H9 (cell line): ENCODE measurements around the gene GTF3C1. TPM values are rescaled to one million over a fixed set of nuclear protein-coding genes. Genes with fewer than 3 reads are reported as not detected.

Experiments
- DNase-seq: peaks from one replicate; pipeline ENCODE4 v3.0.0-alpha.2; 2017
- H2AFZ ChIP-seq: one replicate; pipeline ENCODE4 v1.6.1; 2013; ENCODE audit warnings: mild to moderate bottlenecking, low read length, control low read depth, moderate library complexity
- H2AK5ac ChIP-seq: 2 replicates; pipeline ENCODE4 v1.6.1; 2013; ENCODE audit warnings: low read length, control low read depth, mixed read lengths; ENCODE audit not compliant: insufficient read length
- H2BK120ac ChIP-seq: one replicate; pipeline ENCODE4 v1.6.1; 2013; ENCODE audit warnings: low read depth, mild to moderate bottlenecking, low read length, control low read depth, inconsistent platforms; ENCODE audit not compliant: poor library complexity, severe bottlenecking
- H2BK12ac ChIP-seq: 2 replicates; pipeline ENCODE4 v1.6.1; 2013; ENCODE audit warnings: low read length, control low read depth, mixed read lengths, low read depth; ENCODE audit not compliant: insufficient read length
- H2BK15ac ChIP-seq: 2 replicates; pipeline ENCODE4 v1.6.1; 2013; ENCODE audit warnings: low read depth, low read length, control low read depth
- H2BK20ac ChIP-seq: one replicate; pipeline ENCODE4 v1.6.1; 2013; ENCODE audit warnings: low read depth, mild to moderate bottlenecking, low read length, control low read depth, inconsistent platforms; ENCODE audit not compliant: poor library complexity, severe bottlenecking
- H2BK5ac ChIP-seq: 2 replicates; pipeline ENCODE4 v1.6.1; 2013; ENCODE audit warnings: low read length, control low read depth, mixed read lengths; ENCODE audit not compliant: insufficient read length
- H3K14ac ChIP-seq: 2 replicates; pipeline ENCODE4 v1.6.1; 2013; ENCODE audit warnings: low read length, control low read depth; ENCODE audit not compliant: insufficient read depth
- H3K18ac ChIP-seq: 2 replicates; pipeline ENCODE4 v1.6.1; 2013; ENCODE audit warnings: low read depth, mild to moderate bottlenecking, mixed read lengths, low read length, control low read depth; ENCODE audit not compliant: insufficient read length
- H3K23ac ChIP-seq: 2 replicates; pipeline ENCODE4 v1.6.1; 2013; ENCODE audit warnings: low read length, control low read depth, mixed read lengths, low read depth; ENCODE audit not compliant: insufficient read length
- H3K23me2 ChIP-seq: 2 replicates; pipeline ENCODE4 v1.6.1; 2013; ENCODE audit warnings: low read depth, mild to moderate bottlenecking, mixed read lengths, low read length, control low read depth; ENCODE audit not compliant: insufficient read length, poor library complexity, severe bottlenecking
- H3K27ac ChIP-seq: 2 replicates; pipeline ENCODE4 v1.5.1; 2013; ENCODE audit warnings: low read length, control low read depth, mixed read lengths, low read depth; ENCODE audit not compliant: insufficient read length
- H3K27me3 ChIP-seq: 2 replicates; pipeline ENCODE4 v1.6.1; 2013; ENCODE audit warnings: low read length, control low read depth, inconsistent platforms; ENCODE audit not compliant: insufficient read depth
- H3K4ac ChIP-seq: 2 replicates; pipeline ENCODE4 v1.6.1; 2013; ENCODE audit warnings: low read depth, mild to moderate bottlenecking, control low read depth, inconsistent platforms, low read length, moderate library complexity
- H3K4me1 ChIP-seq: 2 replicates; pipeline ENCODE4 v1.6.1; 2013; ENCODE audit warnings: low read length, control low read depth, inconsistent platforms; ENCODE audit not compliant: insufficient read depth
- H3K4me2 ChIP-seq: 2 replicates; pipeline ENCODE4 v1.6.1; 2013; ENCODE audit warnings: low read length, control low read depth, mixed read lengths; ENCODE audit not compliant: insufficient read length, insufficient read depth
- H3K56ac ChIP-seq: 2 replicates; pipeline ENCODE4 v1.6.1; 2013; ENCODE audit warnings: low read depth, mild to moderate bottlenecking, mixed read lengths, low read length, control low read depth; ENCODE audit not compliant: insufficient read length
- H3K79me1 ChIP-seq: 2 replicates; pipeline ENCODE4 v1.6.1; 2013; ENCODE audit warnings: low read depth, mild to moderate bottlenecking, moderate library complexity, low read length, control low read depth, inconsistent platforms; ENCODE audit not compliant: insufficient read depth, poor library complexity, severe bottlenecking
- H3K79me2 ChIP-seq: 2 replicates; pipeline ENCODE4 v1.6.1; 2013; ENCODE audit warnings: low read length, control low read depth, inconsistent platforms; ENCODE audit not compliant: insufficient read depth
- H3K9ac ChIP-seq: 2 replicates; pipeline ENCODE4 v1.6.1; 2013; ENCODE audit warnings: low read length, control low read depth, mixed read lengths; ENCODE audit not compliant: insufficient read length; ENCODE audit errors: extremely low read depth
- H3K9me3 ChIP-seq: one replicate; pipeline ENCODE4 v1.6.1; 2013; ENCODE audit warnings: low read depth, low read length, inconsistent platforms; ENCODE audit not compliant: control insufficient read depth
- H3T11ph ChIP-seq: one replicate; pipeline ENCODE4 v1.6.1; 2013; ENCODE audit warnings: mild to moderate bottlenecking, low read length, control low read depth, inconsistent platforms
- H4K20me1 ChIP-seq: one replicate; pipeline ENCODE4 v1.6.1; 2013; ENCODE audit not compliant: control insufficient read depth, insufficient read length, insufficient read depth
- H4K5ac ChIP-seq: 2 replicates; pipeline ENCODE4 v1.6.1; 2013; ENCODE audit warnings: low read depth, mild to moderate bottlenecking, mixed read lengths, low read length, control low read depth; ENCODE audit not compliant: insufficient read length
- H4K8ac ChIP-seq: replicated peaks from 2 replicates; pipeline ENCODE4 v1.6.1; 2013; ENCODE audit warnings: low read length, control low read depth, mixed read lengths, low read depth; ENCODE audit not compliant: insufficient read length
- H4K91ac ChIP-seq: 2 replicates; pipeline ENCODE4 v1.6.1; 2013; ENCODE audit warnings: low read depth, mild to moderate bottlenecking, moderate library complexity, mixed read lengths, low read length, control low read depth; ENCODE audit not compliant: insufficient read length
- H3K27ac Mint-ChIP-seq, 3 experiments: 2 replicates in 2 of 3; 3 replicates in 1 of 3; pipeline ENCODE4 v1.8.0; 2020 to 2021; ENCODE audit warnings: mixed read lengths in 3 of 3, mild to moderate bottlenecking in 1 of 3, moderate library complexity in 1 of 3
- H3K27me3 Mint-ChIP-seq: 2 replicates; pipeline ENCODE4 v1.8.0; 2021; ENCODE audit warnings: low read depth, mild to moderate bottlenecking, moderate library complexity, mixed read lengths
- H3K36me3 Mint-ChIP-seq, 3 experiments: 2 replicates in 2 of 3; 3 replicates in 1 of 3; pipeline ENCODE4 v1.8.0; 2020 to 2021; ENCODE audit warnings: low read depth in 3 of 3, mixed read lengths in 3 of 3; ENCODE audit not compliant: insufficient read depth in 1 of 3
- H3K4me1 Mint-ChIP-seq, 2 experiments: 2 replicates each; pipeline ENCODE4 v1.8.0; 2020; ENCODE audit warnings: mixed read lengths in 2 of 2
- H3K4me3 Mint-ChIP-seq, 2 experiments: 2 replicates in 1 of 2; 3 replicates in 1 of 2; pipeline ENCODE4 v1.8.0; 2020 to 2021; ENCODE audit warnings: mild to moderate bottlenecking in 2 of 2, mixed read lengths in 2 of 2, moderate library complexity in 1 of 2
- H3K9me3 Mint-ChIP-seq, 2 experiments: 2 replicates in 1 of 2; 3 replicates in 1 of 2; pipeline ENCODE4 v1.8.0; 2020; ENCODE audit warnings: mild to moderate bottlenecking in 2 of 2, mixed read lengths in 2 of 2, moderate library complexity in 1 of 2
- CTCF ChIP-seq: fragments of 200-600 bp; sonication (generic); conservative IDR thresholded peaks from 3 replicates; pipeline ENCODE4 v1.8.0; 2021; ENCODE audit warnings: antibody characterized with exemption, mild to moderate bottlenecking
- WGBS: extraction: QIAGEN DNeasy Blood & Tissue Kit; methylation state at CpG from one replicate; pipeline ENCODE4 v1.1.7; 2013; ENCODE audit warnings: missing lambda C conversion rate, low lambda C conversion rate, mixed read lengths; ENCODE audit not compliant: insufficient read length; ENCODE audit errors: extremely low coverage; 5-methylcytosine and 5-hydroxymethylcytosine counted together
- total RNA-seq: library from RNA; stranded (reverse); gene quantifications from 2 replicates; pipeline ENCODE4 v1.2.1, GENCODE V29; 2021

Gene GTF3C1
- total RNA-seq, 1 experiment from 2014 or later: 113 TPM

- H3K27me3 ChIP-seq: no peaks in the 10 kb centered on the region
- H2BK12ac ChIP-seq: no peak overlapping the region
- H2BK5ac ChIP-seq: no peak overlapping the region
- no peak overlapping the region for H4K91ac ChIP-seq
- H3K79me1 ChIP-seq: no peaks in the 10 kb centered on the region
- H3K9me3 ChIP-seq: no peaks in the 10 kb centered on the region
- H3K36me3 Mint-ChIP-seq: no peaks in the 10 kb centered on the region
- peaks cover 3% of the 10 kb centered on the region in 2 experiments; a peak in 3 of 4 replicates for H3K4me1 Mint-ChIP-seq
- no peak overlapping the region for H3K4ac ChIP-seq
- H2BK20ac ChIP-seq: no peak overlapping the region
- no peak overlapping the region for H3K4me3 Mint-ChIP-seq
- no peak overlapping the region for H3K18ac ChIP-seq
- no peak overlapping the region for H3T11ph ChIP-seq
- no peak overlapping the region for H3K9ac ChIP-seq
- H3K9me3 Mint-ChIP-seq: no peaks in the 10 kb centered on the region
- no peaks in the 10 kb centered on the region; the same call in 1 of the 2 replicates for H3K4me1 ChIP-seq
- H4K20me1 ChIP-seq: no peaks in the 10 kb centered on the region
- H3K56ac ChIP-seq: no peak overlapping the region
- H3K27ac ChIP-seq: no peak overlapping the region
- no peak overlapping the region for H4K5ac ChIP-seq
- no peak overlapping the region for H2AK5ac ChIP-seq
- H3K14ac ChIP-seq: no peak overlapping the region; the same call in 1 of the 2 replicates
- H3K27me3 Mint-ChIP-seq: peaks cover 2% of the 10 kb centered on the region; the same call in 1 of the 2 replicates
- no peak overlapping the region for H2BK15ac ChIP-seq
- no peak overlapping the region for H2AFZ ChIP-seq
- H3K23ac ChIP-seq: no peak overlapping the region
- no peaks in the 10 kb centered on the region for H3K23me2 ChIP-seq
- no peak overlapping the region for H3K27ac Mint-ChIP-seq
- peak; percentile 18 for DNase-seq
- WGBS: no CpG with 5 or more reads among the region's 9 CpGs
- H2BK120ac ChIP-seq: no peak overlapping the region
- no peak for TF ChIP-seq CTCF
- no peak overlapping the region for H4K8ac ChIP-seq
- H3K4me2 ChIP-seq: no peak overlapping the region
- no peaks in the 10 kb centered on the region for H3K79me2 ChIP-seq
Measured at GRCh38 chr16:27436921-27437650, 112.6 kb downstream of the GTF3C1 start.
